Measurements from ENCODE around the gene ATG7. TPM values are rescaled to one million over a fixed set of nuclear protein-coding genes. Genes with fewer than 3 reads are reported as not detected.

The ATG7 gene
- polyA plus RNA-seq, 2 of the 4 experiments (the other 2 are of a cell fraction): 27.2 to 41.2 TPM

- ChIA-PET POLR2A (no interaction called here), CTCF (interaction anchor here (0.9 kb wide), 1 partner anchor 112 kb away, joined by 5 read pairs; no protein-coding TSS in a partner anchor)
- DNase-seq (ENCODE audit: low read depth in 1 of 2, low spot score in 1 of 2) (no peak), FAIRE-seq (no peak), ATAC-seq (no peak)
- Histone ChIP-seq H3K4me3 (no peak overlapping the region), H3K9me3 (no peaks in the 10 kb centered on the region), H3K4me2 (no peak overlapping the region), H3K27ac (no peak overlapping the region), H3K4me1 (no peaks in the 10 kb centered on the region)
- 89% methylated on average over 5 of the region's 5 CpGs for WGBS (ENCODE audit: missing lambda C conversion rate)
- TF ChIP-seq RARB (CRISPR knock-in tag; IDR thresholded peaks at IDR 0.05) (no peak), FOXS1 (CRISPR knock-in tag; IDR thresholded peaks at IDR 0.05) (no peak), ATOH8 (CRISPR knock-in tag; IDR thresholded peaks at IDR 0.05; ENCODE audit: low read depth) (no peak), SREBF2 (IDR thresholded peaks at IDR 0.05) (no peak), ESRRA (IDR thresholded peaks at IDR 0.05; ENCODE audit: borderline replicate concordance, low read length) (no peak), MAX (IDR thresholded peaks at IDR 0.05) (no peak), HOXA7 (CRISPR knock-in tag; IDR thresholded peaks at IDR 0.05) (no peak), CBX2 (IDR thresholded peaks at IDR 0.05; ENCODE audit: borderline replicate concordance, low read depth) (no peak), RCOR1 (IDR thresholded peaks at IDR 0.05; ENCODE audit: low read depth, low read length) (no peak), GATA3 (IDR thresholded peaks at IDR 0.05; ENCODE audit: borderline replicate concordance) (no peak), E2F6 (IDR thresholded peaks at IDR 0.05; ENCODE audit: borderline replicate concordance, low read depth) (no peak), PHF8 (IDR thresholded peaks at IDR 0.05; ENCODE audit: borderline replicate concordance, low read depth) (no peak), NFE2L2 (conservative IDR thresholded peaks at IDR 0.05; ENCODE audit: low read length) (no peak), JUNB (IDR thresholded peaks at IDR 0.05) (no peak)
These were observed 267.0 kb downstream of the ATG7 start for GRCh38 chr3:11539218-11539617.

- H3K4me1 ChIP-seq: no peaks in the 10 kb centered on the region
- TF ChIP-seq NR3C1 (IDR thresholded peaks at IDR 0.05): no peak
- TF ChIP-seq KDM5A (IDR thresholded peaks at IDR 0.05): no peak
- TF ChIP-seq CBX8 (IDR thresholded peaks at IDR 0.05): no peak
- no peak for TF ChIP-seq HMGXB4 (CRISPR knock-in tag; IDR thresholded peaks at IDR 0.05; ENCODE audit: borderline replicate concordance)
- TF ChIP-seq REST (IDR thresholded peaks at IDR 0.05): no peak
- no peak for TF ChIP-seq CTCF (IDR thresholded peaks at IDR 0.05)
- TF ChIP-seq ZFP36 (IDR thresholded peaks at IDR 0.05; ENCODE audit: borderline replicate concordance, partially characterized antibody): no peak
- TF ChIP-seq EP300 (IDR thresholded peaks at IDR 0.05): no peak
- no peak for TF ChIP-seq MAFK (IDR thresholded peaks at IDR 0.05; ENCODE audit: partially characterized antibody)
- TF ChIP-seq TFCP2L1 (CRISPR knock-in tag; IDR thresholded peaks at IDR 0.05): no peak
- H3K9me3 ChIP-seq: no peaks in the 10 kb centered on the region
- ChIA-PET CTCF (interaction anchor here (0.6 to 0.9 kb wide), 3 partner anchors 112 to 284 kb away, joined by 3 to 5 read pairs (median 3); no protein-coding TSS in a partner anchor), POLR2A (no interaction called here)
- DNase-seq (ENCODE audit: low read depth in 1 of 2, low spot score in 1 of 2) (no peak), ATAC-seq (peak in 1 of 2 experiments; percentile 37; a peak in 1 of 6 replicates), FAIRE-seq (no peak)
- no peak overlapping the region for H3K27ac ChIP-seq
- H3K4me3 ChIP-seq: no peak overlapping the region
- no peak overlapping the region for H3K4me2 ChIP-seq
- 94% methylated on average over 14 of the region's 14 CpGs for WGBS (ENCODE audit: missing lambda C conversion rate)
These were observed 267.5 kb downstream of the ATG7 start for GRCh38 chr3:11539677-11540076.

Data from A549 (cell line).